Left ventricle myocardium superior (tissue), 1 donor: ENCODE results near the gene SERP2. TPM values are rescaled to one million over a fixed set of nuclear protein-coding genes. Genes with fewer than 3 reads are reported as not detected.
A peak's percentile ranks its signal among the peaks of the same experiment; 100 is the strongest.

Experiments used
- ATAC-seq: fragments of 200-7000 bp; cut with Tn5 transposase; one replicate; pipeline ENCODE4 v1.9.1; 2020; ENCODE audit warnings: mild to moderate bottlenecking, moderate library complexity
- DNase-seq: peaks from one replicate; pipeline ENCODE4 v3.0.0-alpha.2; 2020
- intact Hi-C: fragments of 100-400 bp; cut with micrococcal nuclease; formaldehyde crosslinking; loops from one replicate; pipeline ENCODE4 v1.11.0; 2022
- total RNA-seq: library from RNA; stranded (reverse); fragmentation: NEBNext Ultra II Directional; extraction: Animal tissue kit (Norgen Biotek cat#: 25700); gene quantifications from one replicate; pipeline ENCODE4 v1.2.1, GENCODE V29; 2021
- donor health status: DM: no; HTN: yes; CAD: no; lungs with severe emphysema.

The SERP2 gene
- total RNA-seq, 1 donor from 2014 or later, result 12.4 TPM

GRCh38 chr13:44352671-44353070 is 21.0 kb upstream of the SERP2 start:
- ATAC-seq (no peak), DNase-seq (no peak)
- intact Hi-C loops, result loop anchor here (10.0 kb wide), 1 partner anchor 1332 kb away; no protein-coding TSS in a partner anchor

GRCh38 chr13:44354331-44354730 is 19.3 kb upstream of the SERP2 start:
- no peak for DNase-seq
- intact Hi-C loops, result loop anchor here (10.0 kb wide), 1 partner anchor 1330 kb away; no protein-coding TSS in a partner anchor
- ATAC-seq, result no peak

GRCh38 chr13:44354884-44355283 is 18.7 kb upstream of the SERP2 start:
- ATAC-seq (no peak), DNase-seq (no peak)
- intact Hi-C loops, result loop anchor here (10.0 kb wide), 1 partner anchor 1330 kb away; no protein-coding TSS in a partner anchor

GRCh38 chr13:44355621-44356020 is 18.0 kb upstream of the SERP2 start:
- ATAC-seq (no peak), DNase-seq (no peak)
- intact Hi-C loops, result loop anchor here (10.0 kb wide), 1 partner anchor 1329 kb away; no protein-coding TSS in a partner anchor

- ATAC-seq (no peak), DNase-seq (no peak)
- intact Hi-C loops, result loop anchor here (10.0 kb wide), 1 partner anchor 1325 kb away; no protein-coding TSS in a partner anchor
Measured at GRCh38 chr13:44359983-44360375, 13.6 kb upstream of the SERP2 start.

- ATAC-seq (no peak), DNase-seq (no peak)
- intact Hi-C loops, result no loop called here
Measured at GRCh38 chr13:44362394-44363040, 11.1 kb upstream of the SERP2 start.

- ATAC-seq (peak; percentile 97), DNase-seq (peak; percentile 40)
- intact Hi-C loops, result no loop called here
Measured at GRCh38 chr13:44363631-44364344, 9.8 kb upstream of the SERP2 start.

- intact Hi-C loops, result no loop called here
- peak; percentile 5 for ATAC-seq
- DNase-seq, result no peak
Measured at GRCh38 chr13:44364345-44365000, 9.2 kb upstream of the SERP2 start.

- intact Hi-C loops, result no loop called here
- ATAC-seq, result no peak
- no peak for DNase-seq
Measured at GRCh38 chr13:44365008-44365407, 8.6 kb upstream of the SERP2 start.

GRCh38 chr13:44365899-44366298 is 7.7 kb upstream of the SERP2 start:
- no peak for ATAC-seq
- intact Hi-C loops, result no loop called here
- DNase-seq, result no peak

- intact Hi-C loops, result no loop called here
- ATAC-seq (no peak), DNase-seq (no peak)
Measured at GRCh38 chr13:44368062-44368591, 5.5 kb upstream of the SERP2 start.

GRCh38 chr13:44368599-44369368 is 4.8 kb upstream of the SERP2 start:
- intact Hi-C loops, result no loop called here
- ATAC-seq, result no peak
- no peak for DNase-seq

- intact Hi-C loops, result no loop called here
- DNase-seq, result no peak
- ATAC-seq, result no peak
Measured at GRCh38 chr13:44371421-44371820, 2.2 kb upstream of the SERP2 start.

- intact Hi-C loops, result no loop called here
- ATAC-seq (peak; percentile 44), DNase-seq (no peak)
Measured at GRCh38 chr13:44373247-44373600, 400 bp upstream of the SERP2 start.

- intact Hi-C loops, result no loop called here
- DNase-seq (no peak), ATAC-seq (no peak)
Measured at GRCh38 chr13:44374348-44374712, 706 bp downstream of the SERP2 start.

- no peak for ATAC-seq
- no peak for DNase-seq
- intact Hi-C loops, result no loop called here
Measured at GRCh38 chr13:44378277-44378676, 4.7 kb downstream of the SERP2 start.

- DNase-seq, result no peak
- ATAC-seq, result no peak
- intact Hi-C loops, result no loop called here
Measured at GRCh38 chr13:44379885-44380284, 6.3 kb downstream of the SERP2 start.

- ATAC-seq (no peak), DNase-seq (no peak)
- intact Hi-C loops, result no loop called here
Measured at GRCh38 chr13:44380404-44381165, 7.0 kb downstream of the SERP2 start.
